EL (cell line): ENCODE measurements around the gene JAK3.
A peak's percentile ranks its signal among the peaks of the same experiment; 100 is the strongest.

Experiments
- DNase-seq: peaks from one replicate; pipeline ENCODE4 v3.0.0-alpha.2; 2016

JAK3 gene

GRCh38 chr19:17865364-17866311 lies 17.9 kb upstream of the JAK3 start:
- DNase-seq = peak; percentile 43

DNA sequence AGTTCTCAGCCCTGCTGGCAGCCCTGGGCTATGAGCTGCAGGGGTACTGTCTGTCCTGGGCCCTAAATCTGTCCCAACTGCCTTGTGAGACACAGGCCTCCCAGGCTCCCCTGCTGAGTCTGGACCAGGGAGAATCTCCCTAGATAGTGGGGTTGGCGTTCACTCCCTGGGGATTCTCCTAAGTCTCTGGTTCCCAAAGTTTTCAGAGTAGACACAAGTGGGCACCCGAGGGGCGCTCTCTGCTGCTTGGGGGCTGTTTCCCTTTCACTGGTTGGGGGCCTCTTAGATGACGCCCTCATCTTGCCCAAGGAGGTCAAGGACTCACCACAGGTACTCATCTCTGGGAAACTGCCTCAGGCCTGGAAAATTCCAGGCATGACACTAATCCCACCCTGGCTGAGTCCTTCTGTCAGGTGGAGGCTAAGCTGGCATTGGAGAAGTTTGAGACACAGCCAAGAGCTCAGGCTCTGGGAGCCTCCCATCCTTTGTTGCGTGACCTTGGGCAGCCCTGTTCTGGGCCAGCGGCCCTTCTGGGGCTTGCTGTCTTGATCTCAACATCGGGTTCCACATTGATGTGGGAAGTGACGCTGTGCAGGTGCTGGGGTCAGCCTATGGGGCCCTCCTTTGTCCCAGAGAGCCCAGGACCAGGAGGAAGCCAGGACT lies 15.9 kb upstream of the JAK3 start:
- no peak for DNase-seq

- no peak for DNase-seq
Observed at GRCh38 chr19:17862711-17863519, 15.1 kb upstream of the JAK3 start.

DNA sequence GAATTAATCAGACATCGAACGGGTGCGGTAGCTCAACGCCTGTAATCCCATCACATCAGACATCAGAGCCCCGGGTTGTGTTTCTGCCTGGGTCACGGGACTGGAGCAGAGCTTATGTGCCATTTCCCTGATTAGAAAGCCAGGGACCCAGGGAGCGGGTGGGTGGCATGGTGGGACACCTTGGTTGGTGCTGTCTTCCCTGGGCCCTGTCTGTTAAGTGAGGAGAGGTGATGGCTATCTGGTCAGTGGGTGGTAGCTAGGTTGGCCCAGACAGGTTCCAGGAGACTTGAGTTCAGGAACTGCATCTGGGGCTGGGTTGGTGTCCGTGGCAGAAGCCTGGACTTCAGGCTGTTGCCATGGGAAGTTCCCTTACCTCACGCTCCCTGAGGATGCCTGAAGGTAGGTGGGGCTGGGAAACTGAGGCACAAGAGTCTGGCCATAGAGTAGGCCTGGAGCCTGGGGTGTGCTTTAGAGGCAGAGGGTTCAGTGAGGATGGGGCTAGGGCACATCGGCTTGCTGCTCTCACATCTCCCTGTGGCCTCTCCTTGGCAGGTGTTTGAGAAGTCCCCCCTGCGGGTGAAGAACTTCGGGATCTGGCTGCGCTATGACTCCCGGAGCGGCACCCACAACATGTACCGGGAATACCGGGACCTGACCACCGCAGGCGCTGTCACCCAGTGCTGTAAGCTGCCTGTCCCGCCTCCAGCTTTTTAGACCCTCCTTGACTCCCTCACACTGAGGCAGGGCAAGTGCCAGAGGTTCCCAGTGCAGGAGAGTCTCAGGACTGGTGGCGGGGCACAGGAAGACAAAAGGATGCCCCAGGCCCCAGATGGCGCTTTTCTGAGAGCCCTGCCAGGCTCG lies 14.0 kb upstream of the JAK3 start:
- DNase-seq = no peak

- no peak for DNase-seq
Observed at GRCh38 chr19:17860993-17861360, 13.2 kb upstream of the JAK3 start.

- DNase-seq = no peak
Observed at GRCh38 chr19:17860331-17860992, 12.7 kb upstream of the JAK3 start.

DNA sequence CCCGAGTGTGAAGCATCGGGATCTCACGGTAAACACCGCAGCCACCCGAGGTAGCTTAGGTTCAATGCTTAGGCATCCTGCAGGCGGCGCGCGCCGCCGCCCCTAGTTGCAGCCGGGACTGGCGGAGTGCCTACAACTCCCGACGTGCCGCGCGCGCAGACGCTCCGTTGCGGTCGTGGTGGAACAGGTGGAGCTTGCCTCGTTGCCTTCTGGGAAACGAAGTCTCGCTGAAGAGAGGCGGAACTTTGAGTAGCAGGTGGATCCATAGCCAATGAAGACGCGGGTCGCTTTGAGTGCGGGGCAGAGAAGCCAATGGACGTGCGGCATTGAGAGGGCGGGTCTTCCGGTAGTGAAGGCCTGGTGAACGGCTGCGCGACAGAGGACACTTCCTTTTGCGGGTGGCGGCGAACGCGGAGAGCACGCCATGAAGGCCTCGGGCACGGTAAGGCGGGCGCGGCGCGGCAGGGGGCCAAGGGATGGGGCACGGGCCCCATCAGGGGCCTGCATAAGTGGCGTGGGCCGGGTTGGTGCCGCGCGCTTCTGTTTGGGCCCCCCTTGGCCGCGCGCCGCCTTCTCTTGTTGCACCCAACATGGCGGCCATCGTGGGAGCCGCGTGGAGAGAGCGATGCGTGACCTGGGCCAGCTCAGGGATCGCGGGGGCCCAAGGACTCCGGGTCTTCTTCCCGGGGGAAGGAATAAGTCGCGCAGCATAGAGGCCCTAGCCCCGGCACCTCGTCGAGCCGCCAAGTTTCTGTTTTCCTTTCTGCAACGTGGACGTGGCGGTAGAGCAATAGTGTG lies 11.9 kb upstream of the JAK3 start, which contains the start of gene RPL18A:
RPL18A (plus strand) TSS at position 378 of the 798 bp plus-strand sequence; CDS start at position 425, 47 bp downstream.
- DNase-seq = peak; percentile 100

DNA sequence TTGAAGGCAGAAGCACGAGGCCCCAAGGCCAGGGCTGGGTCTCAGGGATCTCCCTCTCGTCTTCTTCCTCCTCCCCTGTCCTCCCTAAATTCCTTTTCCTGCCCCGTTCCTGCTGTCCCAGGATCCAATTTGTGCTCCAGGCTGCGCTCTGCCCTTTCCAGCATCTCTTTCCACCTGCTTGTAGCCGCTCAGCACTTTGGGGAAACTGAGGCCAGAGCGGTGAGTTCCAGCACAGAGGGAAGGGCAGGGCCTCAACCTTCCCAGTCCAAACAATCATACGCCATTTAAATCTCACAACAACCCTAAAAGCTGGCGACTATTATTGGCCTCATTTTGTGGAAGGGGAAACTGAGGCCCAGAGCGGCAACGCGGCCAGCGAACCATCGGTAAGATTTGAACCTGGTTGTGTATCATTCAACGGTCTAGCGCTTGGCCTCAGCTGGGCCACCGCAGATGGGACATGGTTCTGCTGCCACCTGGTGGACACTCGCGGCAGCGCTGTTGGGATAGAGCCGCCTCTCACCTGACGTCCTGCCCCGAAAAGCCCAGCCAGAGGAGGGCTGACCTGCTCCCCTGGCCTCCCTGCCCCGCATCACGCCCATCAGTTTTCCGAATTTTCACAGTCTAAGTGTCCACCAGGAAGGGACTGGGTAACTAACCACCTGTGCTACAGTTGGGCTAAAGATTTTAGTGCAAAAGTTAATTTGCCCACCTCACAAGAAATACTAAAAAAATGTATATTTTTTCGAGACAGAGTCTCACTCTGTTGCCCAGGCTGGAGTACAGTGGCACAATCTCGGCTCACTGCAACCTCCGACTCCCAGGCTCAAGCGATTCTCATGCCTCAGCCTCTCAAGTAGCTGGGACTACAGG lies 7.7 kb upstream of the JAK3 start:
- peak; percentile 71 for DNase-seq

DNA sequence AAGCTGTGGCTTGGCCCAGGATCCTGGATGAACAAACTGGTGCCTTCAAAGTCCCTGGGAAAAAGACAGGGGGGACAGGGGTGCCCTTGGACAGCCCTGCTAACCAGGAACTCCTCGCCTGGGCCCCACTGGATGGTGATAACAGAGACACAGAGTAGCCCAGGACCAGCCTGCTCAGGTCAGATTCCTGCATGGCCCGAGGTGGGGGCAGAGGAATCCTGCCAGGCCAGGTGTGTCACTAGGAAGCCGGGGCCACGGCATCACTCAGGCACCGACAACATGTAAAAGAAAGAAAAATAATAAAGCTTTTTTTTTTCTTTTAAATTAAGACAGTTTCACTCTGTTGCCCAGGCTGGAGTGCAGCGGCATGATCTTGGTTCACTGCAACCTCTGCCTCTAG lies 6.3 kb upstream of the JAK3 start:
- DNase-seq = no peak

- no peak for DNase-seq
Observed at GRCh38 chr19:17848595-17849292, 962 bp upstream of the JAK3 start.

DNA sequence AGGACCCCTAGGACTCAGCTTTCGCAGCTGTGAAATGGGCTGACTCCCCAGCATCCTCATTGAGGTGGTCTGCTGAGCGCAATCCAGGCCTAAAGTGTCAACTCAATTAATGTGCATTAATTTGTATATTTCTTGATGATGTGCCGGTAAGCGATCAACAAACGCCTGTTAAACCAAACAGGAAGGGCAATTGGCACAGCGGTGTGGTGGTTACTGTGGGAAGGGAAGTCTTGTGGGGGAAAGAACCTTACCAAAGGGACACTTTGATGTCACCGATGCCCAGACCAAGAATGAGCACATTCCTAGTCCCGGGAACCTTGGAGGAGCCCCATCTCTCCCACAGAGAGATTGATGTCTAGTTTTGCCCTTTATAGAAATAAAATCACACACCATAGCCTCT lies 1.6 kb downstream of the JAK3 start:
- no peak for DNase-seq

DNA sequence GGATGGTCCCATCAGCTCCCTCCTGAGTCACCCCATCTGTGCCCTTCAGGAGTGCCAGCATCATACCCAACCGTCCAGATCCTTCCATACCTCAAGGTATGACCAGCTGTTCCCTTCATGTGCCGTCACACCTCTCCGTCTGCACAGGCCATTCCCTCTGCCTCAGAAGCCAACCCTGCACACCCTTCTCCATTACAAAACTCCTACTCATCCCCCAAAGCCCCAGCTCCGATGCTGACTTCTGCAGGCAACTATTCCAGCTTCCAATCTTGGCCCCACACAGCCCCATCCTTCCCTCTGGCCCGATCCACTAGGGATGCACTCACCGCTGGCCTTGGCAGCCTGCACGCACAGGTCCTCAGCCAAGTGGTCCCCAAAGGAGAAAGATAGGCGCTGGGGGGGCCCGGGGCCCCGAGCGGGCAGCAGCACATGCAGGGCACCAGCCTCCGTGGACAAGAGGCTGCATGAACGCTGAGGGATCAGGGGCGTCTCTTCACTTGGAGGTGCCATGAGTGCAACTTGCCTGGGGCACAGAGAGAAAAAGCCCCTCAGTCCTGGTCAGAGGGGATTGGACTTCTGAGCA lies 3.8 kb downstream of the JAK3 start:
- DNase-seq = no peak

- DNase-seq = no peak
Observed at GRCh38 chr19:17843292-17843827, 4.4 kb downstream of the JAK3 start.

DNA sequence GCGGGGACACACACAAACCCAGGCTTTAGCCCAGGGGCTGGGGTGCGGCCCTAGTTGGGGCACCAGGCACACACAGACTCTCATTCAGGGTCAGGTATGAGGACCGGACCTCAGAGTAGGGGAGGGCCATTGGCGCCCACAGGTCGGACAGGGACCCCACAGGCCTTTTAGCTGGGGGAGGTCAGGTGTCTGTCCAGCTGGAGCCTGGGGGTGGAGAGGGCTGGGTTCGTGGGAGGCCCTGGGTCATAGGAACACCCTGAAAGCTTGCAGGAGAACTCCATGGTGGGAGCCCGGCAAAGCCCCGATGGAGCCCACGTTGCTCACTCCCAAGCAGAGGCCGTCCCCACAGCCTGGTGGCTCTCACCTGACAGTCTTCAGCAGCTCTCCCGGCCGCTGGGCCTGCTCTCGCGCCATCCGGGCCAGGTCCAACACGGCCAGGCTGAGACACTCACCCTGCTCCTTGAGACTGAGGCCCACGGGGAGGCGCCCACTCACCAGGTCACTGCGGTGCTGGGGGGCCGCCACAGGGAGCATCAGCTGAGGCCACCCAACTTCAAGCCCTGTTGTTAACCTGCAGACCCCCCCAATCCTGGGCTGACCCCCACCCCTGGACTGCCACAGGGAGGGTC lies 5.0 kb downstream of the JAK3 start:
- no peak for DNase-seq

GRCh38 chr19:17841810-17842662 lies 5.7 kb downstream of the JAK3 start:
- DNase-seq = peak; percentile 87

DNA sequence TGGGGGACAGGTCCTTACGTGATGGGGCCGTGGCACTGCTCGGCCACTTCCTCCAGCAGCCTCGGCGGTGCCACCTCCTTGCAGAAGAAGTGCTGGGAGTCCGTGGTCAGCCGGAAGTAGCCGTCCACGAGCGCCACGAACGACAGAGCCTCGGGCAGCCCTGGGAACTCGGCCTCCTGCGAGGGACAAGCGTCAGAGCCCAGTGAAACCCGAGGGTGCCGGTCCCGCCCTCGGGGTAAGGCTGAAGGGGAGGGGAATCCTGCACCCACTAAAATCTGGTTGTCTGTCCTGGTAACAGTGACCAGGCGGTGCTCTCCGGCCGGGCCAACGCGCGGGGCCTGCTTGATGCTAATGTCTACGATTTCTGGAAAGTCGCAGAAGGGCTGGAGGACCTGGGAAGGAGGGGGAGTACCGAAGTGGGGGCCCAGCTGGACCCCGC lies 6.4 kb downstream of the JAK3 start:
- no peak for DNase-seq

DNA sequence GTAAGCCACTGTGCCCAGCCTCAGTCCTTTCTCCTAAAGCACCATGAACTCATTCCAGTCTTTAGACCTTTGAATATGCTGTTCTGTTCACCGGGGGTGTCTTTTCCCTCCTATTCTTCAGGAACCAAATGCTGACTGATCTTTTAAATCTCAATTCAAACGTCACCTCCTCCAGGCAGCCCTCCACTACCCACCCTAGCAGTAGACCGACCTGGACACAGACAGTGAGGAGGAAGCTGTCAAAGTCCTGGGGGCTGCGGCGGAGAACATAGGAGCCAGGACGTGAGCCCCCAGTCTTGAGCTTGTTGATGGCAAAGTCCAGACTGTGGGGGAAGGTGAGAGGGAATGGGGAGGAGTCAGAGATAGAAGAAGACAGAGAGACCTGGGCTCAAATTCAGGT lies 7.8 kb downstream of the JAK3 start:
- DNase-seq = no peak
